ENCODE measurements around the gene PTPRN2. TPM values are rescaled to one million over a fixed set of nuclear protein-coding genes. Genes with fewer than 3 reads are reported as not detected.

PTPRN2 gene
- total and polyA plus RNA-seq, 2 donors (not counting 1 experiment from before 2014, with no cell fraction given) = 0.54 to 1.2 TPM

DNA sequence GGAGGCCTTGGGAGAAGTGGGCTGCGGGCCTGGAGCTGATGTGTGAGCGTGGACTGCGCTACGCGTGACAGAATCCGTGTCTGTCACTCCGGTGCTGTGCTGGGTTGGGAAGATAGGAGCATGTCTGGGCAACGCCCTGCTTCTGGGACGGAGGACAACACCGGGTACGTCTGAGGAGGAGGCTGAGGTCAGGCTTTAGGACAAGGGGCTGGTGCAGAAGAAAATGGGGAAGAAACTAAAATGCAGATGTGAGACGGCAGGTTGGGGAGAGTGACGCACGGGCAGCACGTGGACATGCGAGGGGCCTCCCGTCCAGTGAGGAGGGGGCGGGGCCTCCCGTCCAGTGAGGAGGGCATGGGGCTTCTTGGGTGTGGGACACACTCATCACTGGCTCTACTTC lies 1043.4 kb downstream of the PTPRN2 start:
- no peak overlapping the region for H3K4me2 ChIP-seq (ENCODE audit: extremely low read depth, insufficient read depth, low read length)
- no peak overlapping the region for H2AFZ ChIP-seq (ENCODE audit: low read length)
- no peak for TF ChIP-seq EZH2 (IDR thresholded peaks at IDR 0.05; ENCODE audit: low read length, missing control alignments)
- TF ChIP-seq, protein P1, sequence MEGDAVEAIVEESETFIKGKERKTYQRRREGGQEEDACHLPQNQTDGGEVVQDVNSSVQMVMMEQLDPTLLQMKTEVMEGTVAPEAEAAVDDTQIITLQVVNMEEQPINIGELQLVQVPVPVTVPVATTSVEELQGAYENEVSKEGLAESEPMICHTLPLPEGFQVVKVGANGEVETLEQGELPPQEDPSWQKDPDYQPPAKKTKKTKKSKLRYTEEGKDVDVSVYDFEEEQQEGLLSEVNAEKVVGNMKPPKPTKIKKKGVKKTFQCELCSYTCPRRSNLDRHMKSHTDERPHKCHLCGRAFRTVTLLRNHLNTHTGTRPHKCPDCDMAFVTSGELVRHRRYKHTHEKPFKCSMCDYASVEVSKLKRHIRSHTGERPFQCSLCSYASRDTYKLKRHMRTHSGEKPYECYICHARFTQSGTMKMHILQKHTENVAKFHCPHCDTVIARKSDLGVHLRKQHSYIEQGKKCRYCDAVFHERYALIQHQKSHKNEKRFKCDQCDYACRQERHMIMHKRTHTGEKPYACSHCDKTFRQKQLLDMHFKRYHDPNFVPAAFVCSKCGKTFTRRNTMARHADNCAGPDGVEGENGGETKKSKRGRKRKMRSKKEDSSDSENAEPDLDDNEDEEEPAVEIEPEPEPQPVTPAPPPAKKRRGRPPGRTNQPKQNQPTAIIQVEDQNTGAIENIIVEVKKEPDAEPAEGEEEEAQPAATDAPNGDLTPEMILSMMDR (conservative IDR thresholded peaks at IDR 0.05 in 1 of 2, IDR thresholded peaks at IDR 0.05 in 1 of 2; ENCODE audit: low read depth in 1 of 2, low read length in 2 of 2) = no peak
- no peak overlapping the region for H3K4me3 ChIP-seq (replicated peaks in 1 of 4; ENCODE audit: control extremely low read depth in 1 of 4, insufficient read depth in 1 of 4, low read depth in 3 of 4, low read length in 4 of 4)
- H3K27ac ChIP-seq (ENCODE audit: insufficient read depth, low read length) = no peak overlapping the region
- no peaks in the 10 kb centered on the region for H4K20me1 ChIP-seq (ENCODE audit: control insufficient read depth, extremely low read depth, insufficient read depth, low read length)
- no peaks in the 10 kb centered on the region for H3K27me3 ChIP-seq (ENCODE audit: control insufficient read depth, insufficient read depth, low read length)
- H3K4me1 ChIP-seq (ENCODE audit: control insufficient read depth, extremely low read depth, insufficient read depth, low read length) = no peaks in the 10 kb centered on the region
- no peak overlapping the region for H3K9ac ChIP-seq (ENCODE audit: insufficient read depth, low read length)
- no peaks in the 10 kb centered on the region for H3K79me2 ChIP-seq (ENCODE audit: control insufficient read depth, insufficient read depth, low read length)
- H3K9me3 ChIP-seq (ENCODE audit: control insufficient read depth, insufficient read depth, low read depth, low read length) = no peaks in the 10 kb centered on the region
- H3K36me3 ChIP-seq (ENCODE audit: control insufficient read depth, insufficient read depth, low read length) = no peaks in the 10 kb centered on the region
- DNase-seq (ENCODE audit: low read depth in 2 of 2) = no peak

DNA sequence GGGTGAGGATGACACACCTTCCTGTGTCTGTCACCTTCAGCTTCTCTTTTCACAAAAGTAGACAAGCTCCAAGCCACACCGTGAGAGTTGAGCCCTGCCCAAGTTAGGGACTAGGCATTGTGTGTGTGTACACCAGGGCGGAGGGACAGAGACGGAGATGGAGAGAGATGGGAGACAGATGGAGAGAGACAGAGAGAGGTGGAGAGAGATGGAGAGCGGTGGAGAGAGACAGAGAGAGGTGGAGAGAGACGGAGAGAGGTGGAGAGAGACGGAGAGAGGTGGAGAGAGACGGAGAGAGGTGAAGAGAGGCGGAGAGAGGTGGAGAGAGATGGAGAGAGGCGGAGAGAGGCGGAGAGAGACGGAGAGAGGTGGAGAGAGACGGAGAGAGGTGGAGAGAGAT lies 1043.8 kb downstream of the PTPRN2 start:
- H3K27me3 ChIP-seq (ENCODE audit: control insufficient read depth, insufficient read depth, low read length) = no peaks in the 10 kb centered on the region
- no peaks in the 10 kb centered on the region for H3K9me3 ChIP-seq (ENCODE audit: control insufficient read depth, insufficient read depth, low read depth, low read length)
- H3K36me3 ChIP-seq (ENCODE audit: control insufficient read depth, insufficient read depth, low read length) = no peaks in the 10 kb centered on the region
- no peaks in the 10 kb centered on the region for H4K20me1 ChIP-seq (ENCODE audit: control insufficient read depth, extremely low read depth, insufficient read depth, low read length)
- H3K4me1 ChIP-seq (ENCODE audit: control insufficient read depth, extremely low read depth, insufficient read depth, low read length) = no peaks in the 10 kb centered on the region
- no peak for DNase-seq (ENCODE audit: low read depth in 2 of 2)
- no peak overlapping the region for H3K27ac ChIP-seq (ENCODE audit: insufficient read depth, low read length)
- TF ChIP-seq, protein P1 (conservative IDR thresholded peaks at IDR 0.05 in 1 of 2, IDR thresholded peaks at IDR 0.05 in 1 of 2; ENCODE audit: low read depth in 1 of 2, low read length in 2 of 2) = no peak
- TF ChIP-seq EZH2 (IDR thresholded peaks at IDR 0.05; ENCODE audit: low read length, missing control alignments) = no peak
- no peak overlapping the region for H2AFZ ChIP-seq (ENCODE audit: low read length)
- H3K4me2 ChIP-seq (ENCODE audit: extremely low read depth, insufficient read depth, low read length) = no peak overlapping the region
- H3K9ac ChIP-seq (ENCODE audit: insufficient read depth, low read length) = no peak overlapping the region
- H3K79me2 ChIP-seq (ENCODE audit: control insufficient read depth, insufficient read depth, low read length) = no peaks in the 10 kb centered on the region
- H3K4me3 ChIP-seq (replicated peaks in 1 of 4; ENCODE audit: control extremely low read depth in 1 of 4, insufficient read depth in 1 of 4, low read depth in 3 of 4, low read length in 4 of 4) = no peak overlapping the region

DNA sequence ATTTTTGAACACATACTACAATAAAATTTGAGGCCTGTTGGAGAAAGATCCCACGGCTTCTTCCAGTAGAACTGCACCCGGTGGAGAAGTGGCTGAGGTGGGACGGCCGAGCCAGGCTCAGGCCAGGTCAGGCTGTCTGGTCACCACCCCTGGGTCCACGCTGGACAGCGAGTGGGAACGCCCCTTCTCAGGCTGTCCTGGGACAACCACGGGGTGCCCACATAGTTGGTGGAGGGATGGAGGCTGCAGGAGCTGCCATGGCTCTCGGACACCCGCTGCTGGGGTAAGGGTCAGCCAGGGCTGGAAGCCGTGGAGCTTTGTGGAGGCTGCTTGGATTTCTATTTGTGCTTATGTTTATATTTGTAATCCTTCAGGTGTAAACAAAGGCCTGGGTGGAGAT lies 1044.3 kb downstream of the PTPRN2 start:
- no peaks in the 10 kb centered on the region for H3K4me1 ChIP-seq (ENCODE audit: control insufficient read depth, extremely low read depth, insufficient read depth, low read length)
- no peaks in the 10 kb centered on the region for H3K36me3 ChIP-seq (ENCODE audit: control insufficient read depth, insufficient read depth, low read length)
- H2AFZ ChIP-seq (ENCODE audit: low read length) = no peak overlapping the region
- H3K9me3 ChIP-seq (ENCODE audit: control insufficient read depth, insufficient read depth, low read depth, low read length) = no peaks in the 10 kb centered on the region
- H3K9ac ChIP-seq (ENCODE audit: insufficient read depth, low read length) = no peak overlapping the region
- TF ChIP-seq, protein P1 (conservative IDR thresholded peaks at IDR 0.05 in 1 of 2, IDR thresholded peaks at IDR 0.05 in 1 of 2; ENCODE audit: low read depth in 1 of 2, low read length in 2 of 2) = no peak
- no peak for TF ChIP-seq EZH2 (IDR thresholded peaks at IDR 0.05; ENCODE audit: low read length, missing control alignments)
- no peak overlapping the region for H3K27ac ChIP-seq (ENCODE audit: insufficient read depth, low read length)
- no peaks in the 10 kb centered on the region for H4K20me1 ChIP-seq (ENCODE audit: control insufficient read depth, extremely low read depth, insufficient read depth, low read length)
- no peak for DNase-seq (ENCODE audit: low read depth in 2 of 2)
- no peak overlapping the region for H3K4me2 ChIP-seq (ENCODE audit: extremely low read depth, insufficient read depth, low read length)
- H3K79me2 ChIP-seq (ENCODE audit: control insufficient read depth, insufficient read depth, low read length) = no peaks in the 10 kb centered on the region
- no peak overlapping the region for H3K4me3 ChIP-seq (replicated peaks in 1 of 4; ENCODE audit: control extremely low read depth in 1 of 4, insufficient read depth in 1 of 4, low read depth in 3 of 4, low read length in 4 of 4)
- H3K27me3 ChIP-seq (ENCODE audit: control insufficient read depth, insufficient read depth, low read length) = no peaks in the 10 kb centered on the region

All from fibroblast of lung (primary cell).